Femur (tissue), 1 donor: ENCODE results near the gene ANKRD30A.
"Not testable (repeated sequence)": the region's sequence is repeated elsewhere in the genome, so short reads cannot be mapped to it uniquely, and the experiment has no call there.

Experiments used
- DNase-seq: peaks from one replicate; pipeline ENCODE4 v3.0.0-alpha.2; 2017

The ANKRD30A gene

GRCh38 chr10:37125191-37125732, at the start of gene ANKRD30A:
ANKRD30A (plus strand) TSS chr10:37125598; CDS start chr10:37125788, 190 bp downstream.
- no peak for DNase-seq

DNA sequence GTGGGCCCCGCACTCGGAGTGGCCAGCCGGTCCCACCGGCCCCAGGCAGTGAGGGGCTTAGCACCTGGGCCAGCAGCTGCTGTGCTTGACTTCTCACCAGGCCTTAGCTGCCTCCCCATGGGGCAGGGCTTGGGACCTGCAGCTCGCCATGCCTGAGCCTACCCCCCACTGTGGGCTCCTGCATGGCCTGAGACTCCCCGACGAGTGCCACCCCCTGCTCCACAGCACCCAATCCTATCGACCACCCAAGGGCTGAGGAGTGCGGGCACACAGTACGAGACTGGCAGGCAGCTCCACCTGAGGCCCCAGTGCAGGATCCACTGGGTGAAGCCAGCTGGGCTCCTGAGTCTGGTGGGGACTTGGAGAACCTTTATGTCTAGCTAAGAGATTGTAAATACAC, 49.3 kb upstream of the ANKRD30A start:
- not testable (repeated sequence) for DNase-seq

- DNase-seq = no peak
Measured at GRCh38 chr10:37095792-37096573, 29.4 kb upstream of the ANKRD30A start.

GRCh38 chr10:37101261-37101660, 24.1 kb upstream of the ANKRD30A start:
- no peak for DNase-seq

DNA sequence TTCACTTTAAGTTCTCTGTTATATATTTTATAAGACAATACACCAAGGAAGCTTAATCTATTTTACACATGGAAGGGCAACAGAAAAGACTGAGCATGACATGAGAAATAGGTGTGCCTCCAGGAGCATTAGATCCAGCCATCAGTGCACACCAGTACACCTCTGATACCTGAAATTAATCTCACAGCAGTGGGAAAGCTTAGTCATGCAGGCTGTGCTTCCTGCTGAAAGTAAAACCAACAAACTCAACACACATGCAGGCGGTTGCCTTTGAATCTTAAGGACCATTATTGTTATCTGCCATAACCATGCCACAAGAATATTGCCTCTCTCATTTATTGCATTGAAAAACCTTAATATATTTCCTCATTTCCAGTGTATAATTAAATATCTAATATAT, 16.4 kb upstream of the ANKRD30A start:
- no peak for DNase-seq

DNA sequence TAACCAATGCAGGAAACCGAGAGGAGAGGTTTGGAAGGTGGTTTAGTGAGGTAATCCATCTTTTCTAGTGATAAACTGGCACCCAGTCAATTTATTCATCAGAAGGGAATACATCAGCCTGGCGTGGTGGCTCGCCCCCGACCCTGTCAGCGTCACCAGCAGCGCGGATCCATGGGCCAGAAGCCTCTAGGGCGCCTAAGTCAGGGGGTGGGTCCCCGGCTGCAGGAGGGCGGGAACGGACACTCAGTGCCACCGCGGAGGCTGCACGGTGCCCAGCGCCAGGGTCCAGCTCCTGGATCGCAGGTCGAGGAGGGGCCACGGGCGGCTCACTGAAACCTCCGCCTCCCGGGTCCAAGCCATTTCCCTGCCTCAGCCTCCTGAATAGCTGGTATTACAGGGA, 866 bp upstream of the ANKRD30A start:
- no peak for DNase-seq

DNA sequence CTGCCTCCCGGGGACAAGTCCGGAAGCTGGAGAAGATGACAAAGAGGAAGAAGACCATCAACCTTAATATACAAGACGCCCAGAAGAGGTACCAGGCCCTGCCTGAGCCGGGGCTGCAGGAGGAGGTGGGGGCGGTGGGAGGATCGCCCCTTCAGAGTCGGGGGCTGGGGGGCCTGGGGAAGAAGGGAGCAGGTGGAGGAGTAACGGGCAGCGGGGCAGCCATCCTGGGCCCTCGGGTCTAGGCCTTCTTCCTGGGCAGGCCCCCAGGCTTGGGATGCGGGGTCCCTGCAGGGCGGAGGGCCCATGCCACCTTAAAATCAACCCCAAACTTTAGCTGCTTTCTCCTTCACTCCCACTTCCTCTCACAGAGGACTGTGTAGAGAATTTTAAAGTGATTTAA, 523 bp downstream of the ANKRD30A start:
- DNase-seq = no peak

DNA sequence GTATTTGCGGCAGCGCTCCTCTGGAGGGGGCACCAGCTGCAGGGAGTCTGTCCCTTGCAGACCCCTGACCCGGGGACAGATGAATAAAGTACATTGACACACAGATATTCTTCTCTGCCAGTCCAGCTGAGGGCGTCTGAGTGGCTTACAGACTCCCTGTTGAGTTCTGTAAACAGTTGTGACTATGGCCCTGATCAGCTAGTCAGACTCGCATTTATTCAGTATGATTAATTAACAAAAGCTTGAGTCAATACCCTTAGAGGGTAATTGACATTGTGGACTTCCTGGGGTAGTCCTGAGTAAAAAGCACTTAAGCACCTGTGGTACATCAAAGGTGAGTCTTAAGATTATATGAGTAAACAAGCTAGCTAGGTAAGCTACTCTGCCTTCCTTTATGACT, 21.0 kb downstream of the ANKRD30A start:
- no peak for DNase-seq

GRCh38 chr10:37162430-37162829, 37.0 kb downstream of the ANKRD30A start:
- DNase-seq = not testable (repeated sequence)

- not testable (repeated sequence) for DNase-seq
Measured at GRCh38 chr10:37171945-37172344, 46.5 kb downstream of the ANKRD30A start.

- not testable (repeated sequence) for DNase-seq
Measured at GRCh38 chr10:37178296-37178695, 52.9 kb downstream of the ANKRD30A start.

DNA sequence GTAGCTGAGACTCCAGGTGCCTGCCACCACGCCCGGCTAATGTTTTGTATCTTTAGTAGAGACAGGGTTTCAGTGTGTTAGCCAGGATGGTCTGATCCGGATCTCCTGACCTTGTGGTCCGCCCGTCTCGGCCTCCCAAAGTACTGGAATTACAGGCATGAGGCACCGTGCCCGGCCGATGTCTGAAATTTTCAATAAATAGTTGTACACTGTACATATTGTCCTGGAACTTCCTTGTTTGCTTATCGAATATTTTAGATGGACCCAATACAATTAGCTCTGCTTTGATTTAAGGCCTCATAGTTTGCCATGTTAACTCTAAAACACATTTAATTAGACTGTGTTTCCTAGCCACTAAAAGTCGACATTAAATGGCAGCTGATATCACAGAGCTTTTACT, 57.3 kb downstream of the ANKRD30A start:
- DNase-seq = not testable (repeated sequence)

- no peak for DNase-seq
Measured at GRCh38 chr10:37206132-37206531, 80.7 kb downstream of the ANKRD30A start.

DNA sequence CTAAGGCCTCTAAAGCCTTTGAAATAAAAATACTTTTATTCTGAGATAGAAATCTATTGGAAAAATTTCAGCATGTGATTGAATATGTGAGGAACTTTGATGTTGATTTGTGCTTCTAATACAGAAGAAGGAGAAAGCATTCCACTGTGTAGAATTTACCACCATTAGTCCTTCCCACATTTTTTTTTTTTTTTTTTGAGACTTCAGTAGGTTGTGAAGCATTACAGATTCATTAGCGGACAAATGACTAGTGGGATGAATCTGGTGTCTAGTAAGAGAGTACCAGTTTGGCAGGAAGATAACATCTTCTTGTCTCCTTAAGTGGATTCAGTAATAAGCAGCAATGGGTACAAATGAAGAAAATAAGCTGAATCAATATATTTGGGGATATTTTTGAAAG, 95.5 kb downstream of the ANKRD30A start:
- DNase-seq = no peak

DNA sequence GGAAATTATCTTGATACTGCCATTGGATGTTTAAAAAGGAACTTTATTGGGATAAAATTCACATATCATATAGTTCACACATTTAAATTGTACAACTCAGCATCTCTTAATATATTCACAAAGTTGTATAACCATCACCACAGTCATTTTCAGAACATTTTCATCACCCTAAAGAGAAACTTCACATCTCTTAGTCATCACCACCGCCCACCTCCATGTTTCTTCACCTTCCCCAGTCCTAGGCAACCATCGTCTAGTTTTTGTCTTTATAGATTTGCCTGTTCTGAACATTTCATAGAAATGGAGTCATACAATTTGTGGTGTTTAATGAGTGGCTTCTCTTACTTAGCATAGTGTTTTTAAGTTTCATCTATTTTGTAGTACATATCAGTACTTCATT, 96.6 kb downstream of the ANKRD30A start:
- no peak for DNase-seq

DNA sequence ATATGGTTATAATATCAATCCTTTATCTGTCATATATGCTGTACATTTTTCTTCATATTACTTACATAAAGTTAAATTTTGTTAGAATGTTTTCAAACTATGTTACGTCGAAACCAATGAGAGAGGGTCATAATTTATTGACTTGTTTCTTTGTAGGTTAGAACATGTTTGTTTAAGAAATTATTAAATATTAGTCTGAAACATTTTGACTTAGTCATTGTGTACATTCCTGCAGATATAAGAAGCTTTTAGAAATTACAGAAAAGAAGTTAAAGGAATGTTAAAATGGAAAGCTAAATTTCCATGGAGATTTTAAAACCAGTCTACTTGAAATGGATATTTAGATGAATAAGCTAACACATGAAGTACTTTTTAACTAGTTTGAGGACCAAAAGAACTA, 99.8 kb downstream of the ANKRD30A start:
- no peak for DNase-seq

DNA sequence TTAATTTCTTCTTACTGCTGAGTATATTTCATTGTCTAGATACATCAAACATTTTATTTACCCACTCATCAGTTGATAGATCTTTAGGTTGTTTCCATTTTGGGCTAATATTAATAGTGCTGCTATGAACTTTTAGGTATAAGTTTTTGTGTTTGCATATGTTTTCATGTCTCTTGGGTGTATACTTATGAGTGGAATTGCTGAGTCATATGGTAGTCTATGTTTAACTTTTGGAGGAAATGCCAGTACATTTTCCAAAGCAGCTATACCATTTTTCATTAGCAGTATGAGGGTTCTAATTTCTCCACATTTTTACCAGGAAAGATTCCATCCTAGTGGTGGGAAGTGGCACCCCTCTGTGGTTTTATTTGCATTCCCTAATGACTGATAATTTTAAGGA, 101.1 kb downstream of the ANKRD30A start:
- no peak for DNase-seq

DNA sequence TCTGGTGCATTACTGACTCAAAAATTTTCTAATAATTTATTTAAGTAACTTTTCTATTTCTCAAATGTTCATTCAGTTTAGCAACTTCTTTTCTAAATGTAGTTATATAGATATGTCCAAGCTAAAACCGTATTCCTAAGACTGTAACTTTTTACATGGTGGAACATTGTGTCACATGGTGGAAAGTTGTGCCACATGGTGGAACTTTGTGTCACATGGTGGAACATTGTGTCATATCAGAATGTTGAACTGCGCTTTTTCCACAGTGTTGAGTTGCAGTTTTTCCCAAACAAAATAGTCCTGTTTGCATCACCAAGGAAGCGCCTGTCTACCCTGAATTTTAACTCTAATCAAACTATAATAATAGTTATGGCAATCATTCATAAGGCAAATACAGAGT, 109.3 kb downstream of the ANKRD30A start:
- no peak for DNase-seq

DNA sequence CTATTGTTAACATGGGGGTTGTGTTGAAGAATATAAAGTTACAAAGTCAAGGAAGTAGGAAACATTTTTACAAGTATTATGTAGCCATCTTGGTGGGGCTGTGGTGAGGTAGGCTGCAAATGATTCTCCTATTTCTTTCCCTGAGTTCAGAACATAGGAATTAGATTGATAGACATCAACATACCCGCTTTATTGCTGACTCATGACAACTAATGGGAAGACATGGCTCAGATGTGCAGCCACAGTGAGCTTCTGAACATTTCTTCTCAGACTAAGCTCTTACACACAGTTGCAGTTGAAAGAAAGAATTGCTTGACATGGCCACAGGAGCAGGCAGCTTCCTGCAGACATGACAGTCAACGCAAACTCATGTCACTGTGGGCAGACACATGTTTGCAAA, 110.7 kb downstream of the ANKRD30A start:
- no peak for DNase-seq

- DNase-seq = no peak
Measured at GRCh38 chr10:37240223-37240622, 114.8 kb downstream of the ANKRD30A start.

DNA sequence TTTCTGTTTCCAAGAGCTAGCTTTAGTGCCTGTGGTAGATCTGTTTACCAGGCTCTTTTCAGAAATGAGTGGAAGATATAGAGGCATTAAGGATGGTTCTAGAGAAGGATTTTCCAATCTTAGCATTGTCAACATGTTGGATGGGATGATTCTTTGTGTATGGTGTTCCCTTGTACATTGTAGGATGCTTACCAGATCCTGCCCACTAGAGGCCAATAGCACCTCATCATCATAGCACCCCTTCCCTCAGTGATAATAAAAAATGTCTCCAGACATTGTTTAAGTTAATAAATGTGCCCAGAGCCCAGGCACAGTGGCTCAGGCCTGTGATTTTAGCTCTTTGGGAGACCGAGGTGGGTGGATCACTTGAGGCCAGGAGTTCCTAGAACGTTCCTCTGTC, 121.2 kb downstream of the ANKRD30A start:
- no peak for DNase-seq

DNA sequence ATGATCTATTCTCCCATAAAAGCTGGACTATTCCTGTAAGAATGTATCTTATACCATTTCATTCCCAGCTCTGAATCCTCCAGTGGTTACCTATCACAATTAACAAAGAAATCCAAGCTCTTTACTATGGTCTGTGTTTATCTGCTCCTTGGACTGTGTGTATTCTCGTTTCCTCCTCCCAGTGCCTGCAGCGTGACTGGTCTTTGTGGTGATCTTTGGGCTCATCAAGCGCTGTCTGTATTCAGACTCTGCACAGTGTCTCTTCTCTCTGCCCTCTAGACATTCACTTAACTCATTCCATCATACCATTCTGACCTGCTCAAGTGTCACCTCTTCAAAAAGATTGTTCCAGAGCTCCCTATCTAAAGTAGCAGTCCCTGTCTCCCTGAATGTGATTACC, 130.4 kb downstream of the ANKRD30A start:
- not testable (repeated sequence) for DNase-seq

DNA sequence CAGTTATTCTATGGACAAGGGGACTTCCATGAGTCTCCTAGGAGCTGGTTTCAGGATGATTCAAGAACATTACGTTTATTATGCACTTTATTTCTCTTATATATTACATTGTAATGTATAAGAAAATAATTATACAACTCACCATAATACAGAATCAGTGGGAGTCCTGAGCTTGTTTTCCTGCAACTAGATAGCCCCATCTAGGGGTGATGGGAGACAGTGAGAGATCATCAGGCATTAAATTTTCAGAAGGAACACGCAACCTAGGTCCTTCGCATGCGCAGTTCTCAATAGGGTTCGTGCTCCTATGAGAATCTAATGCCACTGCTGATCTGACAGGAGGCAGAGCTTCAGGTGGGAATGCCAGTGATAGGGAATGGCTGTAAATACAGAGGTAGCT, 137.9 kb downstream of the ANKRD30A start:
- no peak for DNase-seq

DNA sequence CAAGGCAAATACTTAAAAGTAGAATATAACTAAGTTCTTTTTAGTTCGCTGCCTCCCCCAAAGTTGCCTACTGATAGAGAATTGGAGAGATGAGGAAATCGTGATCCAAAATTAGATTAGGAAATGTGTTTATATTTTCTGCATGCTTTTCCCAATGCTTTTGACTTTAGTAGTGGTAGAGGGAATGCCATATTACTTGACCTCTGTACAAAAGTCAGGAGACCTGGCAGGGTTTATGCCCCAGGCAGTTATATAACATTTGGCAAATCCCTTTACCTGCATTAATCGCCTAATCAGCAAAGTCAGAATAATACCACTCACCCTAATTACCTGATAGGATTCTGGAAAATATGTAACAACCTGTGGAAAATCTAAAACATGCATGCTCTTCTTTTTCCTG, 142.9 kb downstream of the ANKRD30A start:
- DNase-seq = no peak
